Astrocyte (in vitro differentiated cells and primary cell): ENCODE results near the gene SUPT3H. TPM values are rescaled to one million over a fixed set of nuclear protein-coding genes. Genes with fewer than 3 reads are reported as not detected.

ENCODE experiments used
- DNase-seq: peaks from one replicate; pipeline ENCODE4 v3.0.0-alpha.2; 2010; ENCODE audit warnings: low read depth
- FAIRE-seq: peaks from 2 replicates; lab custom pipeline; 2011; peaks lifted over from hg19 to GRCh38; lab: Jason Lieb, UNC
- H2AFZ ChIP-seq: 2 replicates; pipeline ENCODE4 v1.6.0; 2012; ENCODE audit warnings: low read depth, low read length, inconsistent platforms
- H3K27ac ChIP-seq: 2 replicates; pipeline ENCODE4 v1.5.1; 2011; ENCODE audit warnings: low read depth, low read length, inconsistent platforms
- H3K27me3 ChIP-seq: 2 replicates; pipeline ENCODE4 v1.6.0; 2011; ENCODE audit warnings: low read length, inconsistent platforms; ENCODE audit not compliant: insufficient read depth
- H3K36me3 ChIP-seq: 2 replicates; pipeline ENCODE4 v1.5.1; 2011; ENCODE audit warnings: low read length, inconsistent platforms; ENCODE audit not compliant: insufficient read depth
- H3K4me1 ChIP-seq: 2 replicates; pipeline ENCODE4 v1.5.1; 2011; ENCODE audit warnings: low read length, inconsistent platforms; ENCODE audit not compliant: insufficient read depth
- H3K4me2 ChIP-seq: 2 replicates; pipeline ENCODE4 v1.6.0; 2012; ENCODE audit warnings: low read length, inconsistent platforms
- H3K4me3 ChIP-seq: 2 replicates; pipeline ENCODE4 v1.5.1; 2011; ENCODE audit warnings: low read depth, mild to moderate bottlenecking, low read length, inconsistent platforms; ENCODE audit not compliant: insufficient read depth
- H3K79me2 ChIP-seq: 2 replicates; pipeline ENCODE4 v1.6.0; 2012; ENCODE audit warnings: mild to moderate bottlenecking, low read length, inconsistent platforms; ENCODE audit not compliant: insufficient read depth
- H3K9ac ChIP-seq: 2 replicates; pipeline ENCODE4 v1.6.0; 2012; ENCODE audit warnings: mild to moderate bottlenecking, low read length, inconsistent platforms
- H3K9me3 ChIP-seq: 2 replicates; pipeline ENCODE4 v1.5.1; 2012; ENCODE audit warnings: low read depth, mild to moderate bottlenecking, low read length, inconsistent platforms; ENCODE audit not compliant: insufficient read depth
- H4K20me1 ChIP-seq: 2 replicates; pipeline ENCODE4 v1.6.0; 2012; ENCODE audit warnings: low read length, inconsistent platforms; ENCODE audit not compliant: insufficient read depth
- H3K27ac Mint-ChIP-seq: one replicate; pipeline ENCODE4 v1.8.0; 2021; ENCODE audit warnings: mild to moderate bottlenecking, mixed read lengths; ENCODE audit not compliant: unreplicated experiment
- H3K27me3 Mint-ChIP-seq: one replicate; pipeline ENCODE4 v1.8.0; 2021; ENCODE audit warnings: low read depth, mixed read lengths; ENCODE audit not compliant: unreplicated experiment
- H3K36me3 Mint-ChIP-seq: one replicate; pipeline ENCODE4 v1.8.0; 2021; ENCODE audit warnings: low read depth, mixed read lengths; ENCODE audit not compliant: unreplicated experiment
- H3K4me1 Mint-ChIP-seq: one replicate; pipeline ENCODE4 v1.8.0; 2021; ENCODE audit warnings: low read depth, mixed read lengths; ENCODE audit not compliant: unreplicated experiment
- H3K4me3 Mint-ChIP-seq: one replicate; pipeline ENCODE4 v1.8.0; 2021; ENCODE audit warnings: mild to moderate bottlenecking, moderate library complexity, mixed read lengths; ENCODE audit not compliant: unreplicated experiment
- H3K9me3 Mint-ChIP-seq: one replicate; pipeline ENCODE4 v1.8.0; 2021; ENCODE audit warnings: mild to moderate bottlenecking, mixed read lengths; ENCODE audit not compliant: unreplicated experiment
- CTCF ChIP-seq: IDR thresholded peaks from 2 replicates; pipeline ENCODE4 v1.5.1; 2011; ENCODE audit warnings: low read depth, mild to moderate bottlenecking, inconsistent platforms, low read length, moderate library complexity; ENCODE audit not compliant: insufficient read depth
- EZH2 ChIP-seq: IDR thresholded peaks from 2 replicates; pipeline ENCODE4 v1.6.1; 2012; ENCODE audit warnings: mild to moderate bottlenecking, low read length, inconsistent platforms; ENCODE audit not compliant: insufficient read depth
- total RNA-seq: library from RNA; stranded (reverse); gene quantifications from 2 replicates; pipeline ENCODE4 v1.2.1, GENCODE V29; 2021

Gene SUPT3H
- total RNA-seq, 1 donor from 2014 or later: 12.4 TPM

GRCh38 chr6:44985006-44985405 lies 392.7 kb downstream of the SUPT3H start:
- Histone ChIP-seq H3K27me3 (no peaks in the 10 kb centered on the region), H3K9ac (no peak overlapping the region), H4K20me1 (no peaks in the 10 kb centered on the region), H2AFZ (no peak overlapping the region), H3K9me3 (no peaks in the 10 kb centered on the region), H3K27ac (no peak overlapping the region), H3K4me2 (no peak overlapping the region), H3K4me1 (no peaks in the 10 kb centered on the region), H3K36me3 (no peaks in the 10 kb centered on the region), H3K79me2 (no peaks in the 10 kb centered on the region), H3K4me3 (no peak overlapping the region)
- Mint-ChIP-seq H3K4me1 (no peaks in the 10 kb centered on the region), H3K9me3 (peaks cover 5% of the 10 kb centered on the region), H3K27me3 (no peaks in the 10 kb centered on the region), H3K27ac (no peak overlapping the region), H3K36me3 (peaks cover 1% of the 10 kb centered on the region), H3K4me3 (no peak overlapping the region)
- FAIRE-seq (no peak), DNase-seq (no peak)
- TF ChIP-seq CTCF (no peak), EZH2 (no peak)

GRCh38 chr6:44983467-44984365 lies 394.0 kb downstream of the SUPT3H start:
- Mint-ChIP-seq H3K27ac (no peak overlapping the region), H3K36me3 (peaks cover 1% of the 10 kb centered on the region), H3K4me1 (peaks cover 5% of the 10 kb centered on the region), H3K27me3 (no peaks in the 10 kb centered on the region), H3K9me3 (peaks cover 5% of the 10 kb centered on the region), H3K4me3 (no peak overlapping the region)
- Histone ChIP-seq H3K4me1 (no peaks in the 10 kb centered on the region), H3K27me3 (no peaks in the 10 kb centered on the region), H2AFZ (no peak overlapping the region), H3K4me3 (no peak overlapping the region), H3K79me2 (no peaks in the 10 kb centered on the region), H4K20me1 (no peaks in the 10 kb centered on the region), H3K4me2 (no peak overlapping the region), H3K27ac (no peak overlapping the region), H3K9ac (no peak overlapping the region), H3K9me3 (no peaks in the 10 kb centered on the region), H3K36me3 (no peaks in the 10 kb centered on the region)
- TF ChIP-seq EZH2 (no peak), CTCF (no peak)
- no peak for DNase-seq
- no peak for FAIRE-seq

GRCh38 chr6:44980841-44981240 lies 396.9 kb downstream of the SUPT3H start:
- H3K36me3 ChIP-seq: no peaks in the 10 kb centered on the region
- no peaks in the 10 kb centered on the region for H4K20me1 ChIP-seq
- no peaks in the 10 kb centered on the region for H3K4me1 ChIP-seq
- no peak for TF ChIP-seq EZH2
- TF ChIP-seq CTCF: no peak
- Mint-ChIP-seq H3K4me1 (peaks cover 8% of the 10 kb centered on the region), H3K27ac (no peak overlapping the region), H3K36me3 (peaks cover 1% of the 10 kb centered on the region), H3K27me3 (no peaks in the 10 kb centered on the region), H3K9me3 (peaks cover 5% of the 10 kb centered on the region), H3K4me3 (no peak overlapping the region)
- no peaks in the 10 kb centered on the region for H3K79me2 ChIP-seq
- H3K9ac ChIP-seq: no peak overlapping the region
- H3K9me3 ChIP-seq: no peaks in the 10 kb centered on the region
- H3K27me3 ChIP-seq: no peaks in the 10 kb centered on the region
- H2AFZ ChIP-seq: no peak overlapping the region
- FAIRE-seq (no peak), DNase-seq (no peak)
- H3K27ac ChIP-seq: no peak overlapping the region
- no peak overlapping the region for H3K4me3 ChIP-seq
- no peak overlapping the region for H3K4me2 ChIP-seq
